HEK293 (cell line): Measurements from ENCODE around the gene PSMB9.

ENCODE experiments used
- CTCF ChIA-PET: fragments of 350-600 bp; formaldehyde crosslinking; extraction: SDS; loops from one replicate; lab custom pipeline; 2021; ENCODE audit warnings: antibody characterized with exemption; lab: Yijun Ruan, JAX
- POLR2A ChIA-PET: fragments of 300-600 bp; formaldehyde crosslinking; extraction: SDS; loops from one replicate; lab custom pipeline; 2020; ENCODE audit warnings: antibody characterized with exemption, inconsistent platforms; lab: Yijun Ruan, JAX
- H3K27ac ChIP-seq: fragments of 200-500 bp; sonication (Bioruptor generic); 2 replicates; pipeline ENCODE4 v1.5.1; 2014; ENCODE audit warnings: low read depth, low read length, control low read depth, inconsistent platforms; ENCODE audit errors: extremely low read depth
- H3K36me3 ChIP-seq, 2 experiments: fragments of 200-500 bp in 1 of 2; sonication (Bioruptor generic) in 1 of 2; 1 replicate in 1 of 2; 2 replicates in 1 of 2; pipeline ENCODE4 v1.5.1; 2014 to 2017; ENCODE audit warnings: inconsistent platforms in 2 of 2, low read length in 2 of 2; ENCODE audit not compliant: control insufficient read depth in 2 of 2, insufficient read depth in 1 of 2
- H3K4me1 ChIP-seq: fragments of 200-500 bp; sonication (Bioruptor generic); 2 replicates; pipeline ENCODE4 v1.5.1; 2014; ENCODE audit warnings: mild to moderate bottlenecking, low read length, inconsistent platforms; ENCODE audit not compliant: control insufficient read depth, insufficient read depth
- H3K4me3 ChIP-seq: 2 replicates; pipeline ENCODE4 v1.5.1; 2011; ENCODE audit warnings: low read depth, mild to moderate bottlenecking, control low read depth, low read length, moderate library complexity
- H3K9me3 ChIP-seq: fragments of 200-500 bp; sonication (Bioruptor generic); 2 replicates; pipeline ENCODE4 v1.5.1; 2014; ENCODE audit warnings: low read depth, low read length, inconsistent platforms; ENCODE audit not compliant: control insufficient read depth, insufficient read depth
- BCL6B ChIP-seq: fragments of 450-650 bp; formaldehyde crosslinking; IDR thresholded peaks from 2 replicates; pipeline ENCODE4 v1.5.1; 2017; ENCODE audit warnings: missing biosample characterization, missing genetic modification characterization
- GLIS1 ChIP-seq: fragments of 450-650 bp; formaldehyde crosslinking; IDR thresholded peaks from 2 replicates; pipeline ENCODE4 v1.5.1; 2016; ENCODE audit warnings: missing biosample characterization, missing genetic modification characterization
- KLF1 ChIP-seq: fragments of 450-650 bp; formaldehyde crosslinking; IDR thresholded peaks from 2 replicates; pipeline ENCODE4 v1.5.1; 2016; ENCODE audit warnings: missing biosample characterization, missing genetic modification characterization
- PRDM1 ChIP-seq: fragments of 450-650 bp; formaldehyde crosslinking; IDR thresholded peaks from 2 replicates; pipeline ENCODE4; 2016; ENCODE audit warnings: missing biosample characterization, missing genetic modification characterization
- RBAK ChIP-seq: fragments of 450-650 bp; formaldehyde crosslinking; IDR thresholded peaks from 2 replicates; pipeline ENCODE4 v1.5.1; 2016; ENCODE audit warnings: missing biosample characterization, missing genetic modification characterization
- SP7 ChIP-seq: fragments of 450-650 bp; formaldehyde crosslinking; IDR thresholded peaks from 2 replicates; pipeline ENCODE4 v1.5.1; 2016; ENCODE audit warnings: missing biosample characterization, missing genetic modification characterization
- ZFP37 ChIP-seq: fragments of 450-650 bp; formaldehyde crosslinking; IDR thresholded peaks from 2 replicates; pipeline ENCODE4 v1.5.1; 2016; ENCODE audit warnings: missing biosample characterization, missing genetic modification characterization
- ZNF175 ChIP-seq: fragments of 450-650 bp; formaldehyde crosslinking; IDR thresholded peaks from 2 replicates; pipeline ENCODE4 v1.5.1; 2016; ENCODE audit warnings: missing biosample characterization, missing genetic modification characterization
- ZNF2 ChIP-seq: fragments of 450-650 bp; formaldehyde crosslinking; IDR thresholded peaks from 2 replicates; pipeline ENCODE4 v1.5.1; 2016; ENCODE audit warnings: missing biosample characterization, missing genetic modification characterization
- ZNF292 ChIP-seq: fragments of 450-650 bp; formaldehyde crosslinking; IDR thresholded peaks from 2 replicates; pipeline ENCODE4 v1.5.1; 2016; ENCODE audit warnings: low read depth, missing biosample characterization, missing genetic modification characterization, borderline replicate concordance
- ZNF335 ChIP-seq: fragments of 450-650 bp; formaldehyde crosslinking; conservative IDR thresholded peaks from 2 replicates; pipeline ENCODE4 v1.5.1; 2016; ENCODE audit warnings: missing biosample characterization, missing genetic modification characterization
- ZNF366 ChIP-seq: fragments of 450-650 bp; formaldehyde crosslinking; conservative IDR thresholded peaks from 2 replicates; pipeline ENCODE4 v1.5.1; 2016; ENCODE audit warnings: missing biosample characterization, missing genetic modification characterization
- ZNF596 ChIP-seq: fragments of 450-650 bp; IDR thresholded peaks from 2 replicates; pipeline ENCODE4 v1.5.0; 2018; ENCODE audit warnings: missing biosample characterization, mild to moderate bottlenecking, missing genetic modification characterization, moderate library complexity
- ZNF610 ChIP-seq: fragments of 450-650 bp; formaldehyde crosslinking; IDR thresholded peaks from 2 replicates; pipeline ENCODE4 v1.5.1; 2016; ENCODE audit warnings: missing biosample characterization, missing genetic modification characterization, borderline replicate concordance
- ZNF654 ChIP-seq: fragments of 450-650 bp; formaldehyde crosslinking; IDR thresholded peaks from 2 replicates; pipeline ENCODE4 v1.5.1; 2016; ENCODE audit warnings: low read depth, missing biosample characterization, missing genetic modification characterization
- ZSCAN16 ChIP-seq: fragments of 450-650 bp; formaldehyde crosslinking; IDR thresholded peaks from 2 replicates; pipeline ENCODE4 v1.5.1; 2016; ENCODE audit warnings: missing biosample characterization, missing genetic modification characterization
- TF ChIP-seq, protein P1 (sequence below): fragments of 450-650 bp; formaldehyde crosslinking; IDR thresholded peaks from 2 replicates; pipeline ENCODE4 v1.5.1; 2016; ENCODE audit warnings: missing biosample characterization, missing genetic modification characterization
- TF ChIP-seq, protein P2 (sequence below): fragments of 450-650 bp; formaldehyde crosslinking; IDR thresholded peaks from 2 replicates; pipeline ENCODE4 v1.5.1; 2016; ENCODE audit warnings: missing biosample characterization, missing genetic modification characterization
- TF ChIP-seq, protein P3 (sequence below): fragments of 450-650 bp; formaldehyde crosslinking; IDR thresholded peaks from 2 replicates; pipeline ENCODE4 v1.5.1; 2016; ENCODE audit warnings: missing biosample characterization, missing genetic modification characterization, borderline replicate concordance
- TF ChIP-seq, protein P4 (sequence below): fragments of 450-650 bp; formaldehyde crosslinking; optimal IDR thresholded peaks from 2 replicates; pipeline ENCODE3; 2016; ENCODE audit warnings: missing biosample characterization, mild to moderate bottlenecking, missing genetic modification characterization

The PSMB9 gene

GRCh38 chr6:32853541-32854375 lies at the start of gene PSMB9, which contains the start of gene TAP1:
Gene PSMB9 (plus strand): TSS chr6:32854192. CDS start chr6:32854230, 38 bp downstream.
Gene TAP1 (minus strand): TSS chr6:32853704. CDS start chr6:32853636, 68 bp downstream.
- ChIA-PET CTCF (interaction anchor here (0.5 to 9.5 kb wide), 19 partner anchors 7 to 997 kb away, joined by 3 to 153 read pairs (median 4); partner anchors contain the start of genes PRRT1, PSMB8 and TAP2), POLR2A (interaction anchor here (0.8 to 1.8 kb wide), 9 partner anchors 9 to 346 kb away, joined by 3 to 30 read pairs (median 5); partner anchors contain the start of genes HLA-DMB, PSMB8 and TAP2)
- peak within 1 kb of the TSS; percentile 85 for H3K4me3 ChIP-seq
- no peaks in the 10 kb centered on the region; the same call in 1 of the 2 replicates for H3K4me1 ChIP-seq
- peaks cover 0 to 23% of the 10 kb centered on the region in 2 experiments; a peak in 1 of 3 replicates for H3K36me3 ChIP-seq
- H3K9me3 ChIP-seq, result no peaks in the 10 kb centered on the region
- peak within 1 kb of the TSS; percentile 71 for H3K27ac ChIP-seq
- TF ChIP-seq KLF1, result peak; percentile 88
- TF ChIP-seq ZNF654 (tag by site-specific recombination), result no peak
- peak; percentile 49; the same call in 1 of the 2 replicates for TF ChIP-seq SP7 (tag by site-specific recombination)
- TF ChIP-seq, protein P1, sequence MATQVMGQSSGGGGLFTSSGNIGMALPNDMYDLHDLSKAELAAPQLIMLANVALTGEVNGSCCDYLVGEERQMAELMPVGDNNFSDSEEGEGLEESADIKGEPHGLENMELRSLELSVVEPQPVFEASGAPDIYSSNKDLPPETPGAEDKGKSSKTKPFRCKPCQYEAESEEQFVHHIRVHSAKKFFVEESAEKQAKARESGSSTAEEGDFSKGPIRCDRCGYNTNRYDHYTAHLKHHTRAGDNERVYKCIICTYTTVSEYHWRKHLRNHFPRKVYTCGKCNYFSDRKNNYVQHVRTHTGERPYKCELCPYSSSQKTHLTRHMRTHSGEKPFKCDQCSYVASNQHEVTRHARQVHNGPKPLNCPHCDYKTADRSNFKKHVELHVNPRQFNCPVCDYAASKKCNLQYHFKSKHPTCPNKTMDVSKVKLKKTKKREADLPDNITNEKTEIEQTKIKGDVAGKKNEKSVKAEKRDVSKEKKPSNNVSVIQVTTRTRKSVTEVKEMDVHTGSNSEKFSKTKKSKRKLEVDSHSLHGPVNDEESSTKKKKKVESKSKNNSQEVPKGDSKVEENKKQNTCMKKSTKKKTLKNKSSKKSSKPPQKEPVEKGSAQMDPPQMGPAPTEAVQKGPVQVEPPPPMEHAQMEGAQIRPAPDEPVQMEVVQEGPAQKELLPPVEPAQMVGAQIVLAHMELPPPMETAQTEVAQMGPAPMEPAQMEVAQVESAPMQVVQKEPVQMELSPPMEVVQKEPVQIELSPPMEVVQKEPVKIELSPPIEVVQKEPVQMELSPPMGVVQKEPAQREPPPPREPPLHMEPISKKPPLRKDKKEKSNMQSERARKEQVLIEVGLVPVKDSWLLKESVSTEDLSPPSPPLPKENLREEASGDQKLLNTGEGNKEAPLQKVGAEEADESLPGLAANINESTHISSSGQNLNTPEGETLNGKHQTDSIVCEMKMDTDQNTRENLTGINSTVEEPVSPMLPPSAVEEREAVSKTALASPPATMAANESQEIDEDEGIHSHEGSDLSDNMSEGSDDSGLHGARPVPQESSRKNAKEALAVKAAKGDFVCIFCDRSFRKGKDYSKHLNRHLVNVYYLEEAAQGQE (tag by site-specific recombination), result peak; percentile 97
- TF ChIP-seq, protein P2, sequence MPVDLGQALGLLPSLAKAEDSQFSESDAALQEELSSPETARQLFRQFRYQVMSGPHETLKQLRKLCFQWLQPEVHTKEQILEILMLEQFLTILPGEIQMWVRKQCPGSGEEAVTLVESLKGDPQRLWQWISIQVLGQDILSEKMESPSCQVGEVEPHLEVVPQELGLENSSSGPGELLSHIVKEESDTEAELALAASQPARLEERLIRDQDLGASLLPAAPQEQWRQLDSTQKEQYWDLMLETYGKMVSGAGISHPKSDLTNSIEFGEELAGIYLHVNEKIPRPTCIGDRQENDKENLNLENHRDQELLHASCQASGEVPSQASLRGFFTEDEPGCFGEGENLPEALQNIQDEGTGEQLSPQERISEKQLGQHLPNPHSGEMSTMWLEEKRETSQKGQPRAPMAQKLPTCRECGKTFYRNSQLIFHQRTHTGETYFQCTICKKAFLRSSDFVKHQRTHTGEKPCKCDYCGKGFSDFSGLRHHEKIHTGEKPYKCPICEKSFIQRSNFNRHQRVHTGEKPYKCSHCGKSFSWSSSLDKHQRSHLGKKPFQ (tag by site-specific recombination), result no peak
- no peak for TF ChIP-seq ZSCAN16 (tag by site-specific recombination)
- TF ChIP-seq ZFP37 (tag by site-specific recombination), result 0 out of 2 replicates have a peak, but pooled peaks have one; percentile 69
- peak; percentile 72 for TF ChIP-seq ZNF2 (tag by site-specific recombination)
- TF ChIP-seq ZNF292 (tag by site-specific recombination), result no peak
- TF ChIP-seq, protein P3, sequence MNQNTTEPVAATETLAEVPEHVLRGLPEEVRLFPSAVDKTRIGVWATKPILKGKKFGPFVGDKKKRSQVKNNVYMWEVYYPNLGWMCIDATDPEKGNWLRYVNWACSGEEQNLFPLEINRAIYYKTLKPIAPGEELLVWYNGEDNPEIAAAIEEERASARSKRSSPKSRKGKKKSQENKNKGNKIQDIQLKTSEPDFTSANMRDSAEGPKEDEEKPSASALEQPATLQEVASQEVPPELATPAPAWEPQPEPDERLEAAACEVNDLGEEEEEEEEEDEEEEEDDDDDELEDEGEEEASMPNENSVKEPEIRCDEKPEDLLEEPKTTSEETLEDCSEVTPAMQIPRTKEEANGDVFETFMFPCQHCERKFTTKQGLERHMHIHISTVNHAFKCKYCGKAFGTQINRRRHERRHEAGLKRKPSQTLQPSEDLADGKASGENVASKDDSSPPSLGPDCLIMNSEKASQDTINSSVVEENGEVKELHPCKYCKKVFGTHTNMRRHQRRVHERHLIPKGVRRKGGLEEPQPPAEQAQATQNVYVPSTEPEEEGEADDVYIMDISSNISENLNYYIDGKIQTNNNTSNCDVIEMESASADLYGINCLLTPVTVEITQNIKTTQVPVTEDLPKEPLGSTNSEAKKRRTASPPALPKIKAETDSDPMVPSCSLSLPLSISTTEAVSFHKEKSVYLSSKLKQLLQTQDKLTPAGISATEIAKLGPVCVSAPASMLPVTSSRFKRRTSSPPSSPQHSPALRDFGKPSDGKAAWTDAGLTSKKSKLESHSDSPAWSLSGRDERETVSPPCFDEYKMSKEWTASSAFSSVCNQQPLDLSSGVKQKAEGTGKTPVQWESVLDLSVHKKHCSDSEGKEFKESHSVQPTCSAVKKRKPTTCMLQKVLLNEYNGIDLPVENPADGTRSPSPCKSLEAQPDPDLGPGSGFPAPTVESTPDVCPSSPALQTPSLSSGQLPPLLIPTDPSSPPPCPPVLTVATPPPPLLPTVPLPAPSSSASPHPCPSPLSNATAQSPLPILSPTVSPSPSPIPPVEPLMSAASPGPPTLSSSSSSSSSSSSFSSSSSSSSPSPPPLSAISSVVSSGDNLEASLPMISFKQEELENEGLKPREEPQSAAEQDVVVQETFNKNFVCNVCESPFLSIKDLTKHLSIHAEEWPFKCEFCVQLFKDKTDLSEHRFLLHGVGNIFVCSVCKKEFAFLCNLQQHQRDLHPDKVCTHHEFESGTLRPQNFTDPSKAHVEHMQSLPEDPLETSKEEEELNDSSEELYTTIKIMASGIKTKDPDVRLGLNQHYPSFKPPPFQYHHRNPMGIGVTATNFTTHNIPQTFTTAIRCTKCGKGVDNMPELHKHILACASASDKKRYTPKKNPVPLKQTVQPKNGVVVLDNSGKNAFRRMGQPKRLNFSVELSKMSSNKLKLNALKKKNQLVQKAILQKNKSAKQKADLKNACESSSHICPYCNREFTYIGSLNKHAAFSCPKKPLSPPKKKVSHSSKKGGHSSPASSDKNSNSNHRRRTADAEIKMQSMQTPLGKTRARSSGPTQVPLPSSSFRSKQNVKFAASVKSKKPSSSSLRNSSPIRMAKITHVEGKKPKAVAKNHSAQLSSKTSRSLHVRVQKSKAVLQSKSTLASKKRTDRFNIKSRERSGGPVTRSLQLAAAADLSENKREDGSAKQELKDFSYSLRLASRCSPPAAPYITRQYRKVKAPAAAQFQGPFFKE (tag by site-specific recombination), result no peak
- no peak for TF ChIP-seq BCL6B
- peak; percentile 66 for TF ChIP-seq GLIS1 (tag by site-specific recombination)
- TF ChIP-seq, protein P4, sequence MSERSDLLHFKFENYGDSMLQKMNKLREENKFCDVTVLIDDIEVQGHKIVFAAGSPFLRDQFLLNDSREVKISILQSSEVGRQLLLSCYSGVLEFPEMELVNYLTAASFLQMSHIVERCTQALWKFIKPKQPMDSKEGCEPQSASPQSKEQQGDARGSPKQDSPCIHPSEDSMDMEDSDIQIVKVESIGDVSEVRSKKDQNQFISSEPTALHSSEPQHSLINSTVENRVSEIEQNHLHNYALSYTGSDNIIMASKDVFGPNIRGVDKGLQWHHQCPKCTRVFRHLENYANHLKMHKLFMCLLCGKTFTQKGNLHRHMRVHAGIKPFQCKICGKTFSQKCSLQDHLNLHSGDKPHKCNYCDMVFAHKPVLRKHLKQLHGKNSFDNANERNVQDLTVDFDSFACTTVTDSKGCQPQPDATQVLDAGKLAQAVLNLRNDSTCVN (tag by site-specific recombination), result peak; percentile 80
- peak; percentile 60 for TF ChIP-seq ZNF335 (tag by site-specific recombination)
- no peak for TF ChIP-seq RBAK (tag by site-specific recombination)
- TF ChIP-seq ZNF610 (tag by site-specific recombination), result peak; percentile 57; the same call in 1 of the 2 replicates
- TF ChIP-seq PRDM1 (tag by site-specific recombination), result peak; percentile 99
- TF ChIP-seq ZNF596 (tag by site-specific recombination), result no peak; the same call in 1 of the 2 replicates
- peak; percentile 78; the same call in 1 of the 2 replicates for TF ChIP-seq ZNF366
- no peak for TF ChIP-seq ZNF175
